Ovary (tissue), 3 donors: Measurements from ENCODE around the gene DPH7.

Experiments
- CTCF ChIP-seq, 3 donors: fragments of 450-650 bp in 2 of 3; fragments of 200-600 bp in 1 of 3; IDR thresholded peaks; one replicate each; pipeline versions ENCODE4 v1.5.1 to v1.8.0; 2016 to 2022; ENCODE audit warnings: antibody characterized with exemption in 3 of 3, mild to moderate bottlenecking in 1 of 3
- EP300 ChIP-seq: sonication (generic); formaldehyde crosslinking; IDR thresholded peaks from one replicate; pipeline ENCODE4 v1.6.1; 2017; ENCODE audit warnings: antibody characterized with exemption
- POLR2A ChIP-seq: fragments of 450-650 bp; IDR thresholded peaks from one replicate; pipeline ENCODE4 v1.6.1; 2017; ENCODE audit warnings: antibody characterized with exemption, mild to moderate bottlenecking, moderate library complexity
- donor health status: DM: no; HTN: no; CAD: no.

- TF ChIP-seq CTCF (IDR thresholded peaks at IDR 0.05): no peak
- TF ChIP-seq POLR2A: no peak
- no peak for TF ChIP-seq EP300
Measured at GRCh38 chr9:137531099-137531765, 47.5 kb downstream of the DPH7 start.
